Measurements from ENCODE around the gene ZDHHC4.

- TF ChIP-seq EZH2 (IDR thresholded peaks at IDR 0.05; ENCODE audit: borderline replicate concordance, low read depth, low read length, severe bottlenecking) = no peak
- no peak for TF ChIP-seq CTCF (IDR thresholded peaks at IDR 0.05; ENCODE audit: borderline replicate concordance, extremely low read depth, low read length, poor library complexity, severe bottlenecking)
Observed at GRCh38 chr7:6562106-6562505, 15.1 kb upstream of the ZDHHC4 start.

All from DND-41 (cell line).